Endothelial cell of umbilical vein (primary cell): ENCODE data around the gene CCDC38. TPM values are rescaled to one million over a fixed set of nuclear protein-coding genes. Genes with fewer than 3 reads are reported as not detected.

Source experiments
- BruUV-seq: library from RNA; stranded (reverse); fragments of 400-500 nt; replicated peaks from 2 replicates; lab custom pipeline; 2021; lab: Mats Ljungman, UMichigan
- CTCF ChIA-PET: fragments of 300-600, 350-600 bp; sonication (Branson Sonifier 250); formaldehyde crosslinking; loops from one replicate; lab custom pipeline; 2021; ENCODE audit warnings: antibody characterized with exemption, inconsistent platforms; lab: Charles Lee
- POLR2A ChIA-PET: fragments of 300-600, 350-600 bp; sonication (Branson Sonifier 250); formaldehyde crosslinking; loops from one replicate; lab custom pipeline; 2021; ENCODE audit warnings: antibody characterized with exemption, inconsistent platforms; lab: Charles Lee
- DNase-seq: peaks from one replicate; pipeline ENCODE4 v3.0.0-alpha.2; 2011; ENCODE audit warnings: low read depth, low spot score
- FAIRE-seq: peaks from 2 replicates; lab custom pipeline; 2011; peaks lifted over from hg19 to GRCh38; lab: Jason Lieb, UNC
- H2AFZ ChIP-seq: 2 replicates; pipeline ENCODE4 v1.6.0; 2012; ENCODE audit warnings: low read depth, low read length, control low read depth, inconsistent platforms
- H3K27ac ChIP-seq: 2 replicates; pipeline ENCODE4 v1.5.1; 2011; ENCODE audit warnings: low read depth, mild to moderate bottlenecking, control low read depth, low read length, moderate library complexity; ENCODE audit not compliant: insufficient read depth
- H3K27me3 ChIP-seq, 2 experiments: 2 replicates each; pipeline versions ENCODE4 v1.6.0 to v1.6.1; 2011; ENCODE audit warnings: low read length in 2 of 2, mixed read lengths in 1 of 2; ENCODE audit not compliant: control insufficient read depth in 2 of 2, insufficient read depth in 2 of 2
- H3K36me3 ChIP-seq, 2 experiments: 2 replicates in 1 of 2; 3 replicates in 1 of 2; pipeline ENCODE4 v1.5.1; 2011; ENCODE audit warnings: low read length in 2 of 2, mild to moderate bottlenecking in 1 of 2, moderate library complexity in 1 of 2; ENCODE audit not compliant: control insufficient read depth in 2 of 2, insufficient read depth in 2 of 2; ENCODE audit errors: extremely low read depth in 1 of 2
- H3K4me1 ChIP-seq: 3 replicates; pipeline ENCODE4 v1.5.1; 2011; ENCODE audit warnings: mild to moderate bottlenecking, low read length; ENCODE audit not compliant: control insufficient read depth, insufficient read depth; ENCODE audit errors: extremely low read depth
- H3K4me2 ChIP-seq: 2 replicates; pipeline ENCODE4 v1.6.1; 2011; ENCODE audit warnings: low read length, control low read depth, mixed read lengths; ENCODE audit not compliant: insufficient read depth
- H3K4me3 ChIP-seq, 3 experiments: fragments of 200-600 bp in 1 of 3; sonication (generic), shearing (Covaris generic) in 1 of 3; replicated peaks in 1 of 3; 2 replicates each; pipeline ENCODE4 v1.5.1; 2011 to 2016; ENCODE audit warnings: control low read depth in 3 of 3, low read length in 3 of 3, mild to moderate bottlenecking in 2 of 3, inconsistent platforms in 1 of 3, low read depth in 1 of 3, moderate library complexity in 1 of 3; ENCODE audit not compliant: insufficient read depth in 1 of 3
- H3K79me2 ChIP-seq: 2 replicates; pipeline ENCODE4 v1.6.0; 2012; ENCODE audit warnings: low read length, inconsistent platforms; ENCODE audit not compliant: control insufficient read depth, insufficient read depth
- H3K9ac ChIP-seq: replicated peaks from 2 replicates; pipeline ENCODE3; 2011; ENCODE audit warnings: low read length, control low read depth; ENCODE audit not compliant: insufficient read depth; ENCODE audit errors: extremely low read depth
- H3K9me1 ChIP-seq: replicated peaks from 3 replicates; pipeline ENCODE4 v1.6.0; 2011; ENCODE audit warnings: mild to moderate bottlenecking, low read length; ENCODE audit not compliant: control insufficient read depth, insufficient read depth; ENCODE audit errors: extremely low read depth
- H3K9me3 ChIP-seq: replicated peaks from 2 replicates; pipeline ENCODE4 v1.5.1; 2012; ENCODE audit warnings: low read length, inconsistent platforms; ENCODE audit not compliant: control insufficient read depth, insufficient read depth
- H4K20me1 ChIP-seq: replicated peaks from 2 replicates; pipeline ENCODE3; 2011; ENCODE audit warnings: mild to moderate bottlenecking, low read length; ENCODE audit not compliant: control insufficient read depth, insufficient read depth; ENCODE audit errors: extremely low read depth
- CTCF ChIP-seq, 2 donors: IDR thresholded peaks; 1 replicate in 1 of 2; 2 replicates in 1 of 2; pipeline ENCODE4 v1.5.1; 2011; ENCODE audit warnings: low read length in 2 of 2, mild to moderate bottlenecking in 2 of 2, moderate library complexity in 2 of 2, control low read depth in 1 of 2, inconsistent platforms in 1 of 2, low read depth in 1 of 2; ENCODE audit not compliant: insufficient read depth in 1 of 2; ENCODE audit errors: extremely low read depth in 1 of 2
- EZH2 ChIP-seq: IDR thresholded peaks from 2 replicates; pipeline ENCODE4 v1.6.1; 2012; ENCODE audit warnings: borderline replicate concordance, low read depth, mild to moderate bottlenecking, moderate library complexity, low read length, inconsistent platforms; ENCODE audit not compliant: severe bottlenecking
- FOS ChIP-seq: IDR thresholded peaks from 2 replicates; pipeline ENCODE4 v1.6.1; 2011; ENCODE audit warnings: mild to moderate bottlenecking, low read length, moderate library complexity, borderline replicate concordance; ENCODE audit not compliant: insufficient read depth
- GATA2 ChIP-seq: IDR thresholded peaks from 2 replicates; pipeline ENCODE4 v1.7.0; 2011; ENCODE audit warnings: low read depth, mild to moderate bottlenecking, moderate library complexity, mixed read lengths, low read length; ENCODE audit not compliant: insufficient read length, insufficient read depth
- JUN ChIP-seq: IDR thresholded peaks from 2 replicates; pipeline ENCODE4 v1.6.1; 2011; ENCODE audit warnings: borderline replicate concordance, low read depth; ENCODE audit not compliant: insufficient read length, insufficient read depth
- MAX ChIP-seq: IDR thresholded peaks from 2 replicates; pipeline ENCODE4 v1.6.1; 2011; ENCODE audit not compliant: insufficient read depth, insufficient read length
- MYC ChIP-seq: IDR thresholded peaks from one replicate; pipeline ENCODE4 v1.6.1; 2011; ENCODE audit warnings: mild to moderate bottlenecking, low read depth, low read length
- POLR2A ChIP-seq: IDR thresholded peaks from 2 replicates; pipeline ENCODE4 v1.6.1; 2012; ENCODE audit warnings: low read depth, mild to moderate bottlenecking, control low read depth, low read length
- POLR2AphosphoS5 ChIP-seq: IDR thresholded peaks from 2 replicates; pipeline ENCODE4 v1.6.1; 2012; ENCODE audit warnings: low read depth, mild to moderate bottlenecking, control low read depth, low read length, moderate library complexity; ENCODE audit not compliant: insufficient read depth
- dilution Hi-C: fragments of 300-500 bp; cut with MboI; formaldehyde crosslinking; loops from one replicate; pipeline ENCODE4 v1.15.0; 2019; ENCODE audit warnings: low sequenced_read_pairs; ENCODE audit not compliant: extremely low pct_ligation_motif_present
- intact Hi-C: fragments of 100-400 bp; cut with micrococcal nuclease; formaldehyde crosslinking; loops from one replicate; pipeline ENCODE4 v1.10.0; 2022
- polyA plus RNA-seq, 4 experiments: library from polyadenylated mRNA; depleted of rRNA in 3 of 4; stranded (reverse) in 3 of 4; unstranded in 1 of 4; fragments of >200 nt; gene quantifications; 2 replicates each; pipeline versions ENCODE4 v1.2.1 to v1.2.3, GENCODE V29; 2011 to 2012; ENCODE audit warnings: missing spikeins in 1 of 4
- total RNA-seq: library from RNA; stranded (reverse); gene quantifications from 2 replicates; pipeline ENCODE4 v1.2.3, GENCODE V29; 2021

Gene CCDC38
- total and polyA plus RNA-seq, 2 donors (not counting 3 experiments of a cell fraction or from before 2014, with no cell fraction given) = not detected

GRCh38 chr12:95984682-95985081 is 42.3 kb upstream of the CCDC38 start:
- dilution Hi-C loops = no loop called here
- Histone ChIP-seq H4K20me1 (no peaks in the 10 kb centered on the region), H3K9me3 (no peaks in the 10 kb centered on the region), H3K9ac (no peak overlapping the region), H3K79me2 (no peaks in the 10 kb centered on the region), H3K36me3 (no peaks in the 10 kb centered on the region), H3K27me3 (peaks cover 11 to 26% of the 10 kb centered on the region in 2 experiments), H3K4me1 (no peaks in the 10 kb centered on the region), H3K4me2 (no peak overlapping the region), H2AFZ (no peak overlapping the region), H3K9me1 (no peaks in the 10 kb centered on the region), H3K4me3 (no peak overlapping the region), H3K27ac (no peak overlapping the region)
- no TSS peak for BruUV-seq
- no peak for FAIRE-seq
- POLR2A ChIA-PET = no interaction called here
- no peak for TF ChIP-seq POLR2AphosphoS5
- TF ChIP-seq EZH2 = no peak
- TF ChIP-seq FOS = no peak
- no peak for TF ChIP-seq POLR2A
- TF ChIP-seq MAX = no peak
- TF ChIP-seq CTCF (IDR thresholded peaks at IDR 0.05; ENCODE audit: extremely low read depth in 1 of 2, insufficient read depth in 1 of 2, low read depth in 1 of 2, low read length in 2 of 2) = no peak
- no peak for TF ChIP-seq MYC
- TF ChIP-seq GATA2 = no peak
- no peak for TF ChIP-seq JUN
- CTCF ChIA-PET = no interaction called here
- no peak for DNase-seq
- intact Hi-C loops = no loop called here
